Ishikawa (cell line): Measurements from ENCODE around the gene RIOK1.

Experiments used
- CEBPB ChIP-seq: IDR thresholded peaks from 2 replicates; pipeline ENCODE4 v1.6.1; 2012
- CREB1 ChIP-seq: IDR thresholded peaks from 2 replicates; pipeline ENCODE4 v1.6.1; 2012; ENCODE audit warnings: low read depth
- EGR1 ChIP-seq: IDR thresholded peaks from 2 replicates; pipeline ENCODE4 v1.6.1; 2012
- EP300 ChIP-seq: IDR thresholded peaks from 2 replicates; pipeline ENCODE4 v1.6.1; 2012; ENCODE audit warnings: borderline replicate concordance
- FOXM1 ChIP-seq: IDR thresholded peaks from 2 replicates; pipeline ENCODE4 v1.6.1; 2012; ENCODE audit warnings: low read depth, borderline replicate concordance
- NFIC ChIP-seq: IDR thresholded peaks from 2 replicates; pipeline ENCODE4 v1.6.1; 2012
- RAD21 ChIP-seq: IDR thresholded peaks from 2 replicates; pipeline ENCODE4 v1.6.1; 2012; ENCODE audit warnings: low read depth
- TAF1 ChIP-seq: IDR thresholded peaks from 2 replicates; pipeline ENCODE4 v1.6.1; 2012; ENCODE audit warnings: low read depth, mild to moderate bottlenecking
- ZBTB7A ChIP-seq: IDR thresholded peaks from 2 replicates; pipeline ENCODE4 v1.6.1; 2012; ENCODE audit warnings: low read depth
- TF ChIP-seq, protein P1 (sequence below): IDR thresholded peaks from 2 replicates; pipeline ENCODE4 v1.6.1; 2012

- TF ChIP-seq TAF1 (no peak), ZBTB7A (no peak), EP300 (no peak), FOXM1 (no peak), EGR1 (no peak), CREB1 (no peak), NFIC (no peak), CEBPB (no peak), RAD21 (no peak)
- TF ChIP-seq, protein P1, sequence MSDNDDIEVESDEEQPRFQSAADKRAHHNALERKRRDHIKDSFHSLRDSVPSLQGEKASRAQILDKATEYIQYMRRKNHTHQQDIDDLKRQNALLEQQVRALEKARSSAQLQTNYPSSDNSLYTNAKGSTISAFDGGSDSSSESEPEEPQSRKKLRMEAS: no peak
Measured at GRCh38 chr6:7425808-7426190, 36.2 kb downstream of the RIOK1 start.
